Myometrial cell (primary cell): ENCODE data around the gene HP. TPM values are rescaled to one million over a fixed set of nuclear protein-coding genes. Genes with fewer than 3 reads are reported as not detected.

Experiments
- total RNA-seq: library from RNA; depleted of rRNA; stranded (reverse); fragments of >200 nt; gene quantifications from 2 replicates; pipeline ENCODE4 v1.2.3, GENCODE V29; 2015

The HP gene
- not detected in 2 replicates for total RNA-seq

GRCh38 chr16:72054254-72054847 lies at the start of gene HP:
Gene HP, plus strand, starts transcription at chr16:72054505. Its CDS starts 148 bp downstream, at chr16:72054653.

GRCh38 chr16:72008424-72009216 lies 45.7 kb upstream of the HP start, which contains the start of gene DHODH:
Gene DHODH, plus strand, starts transcription at chr16:72008744. Its CDS starts 21 bp downstream, at chr16:72008765.

GRCh38 chr16:72093448-72094265 lies 39.4 kb downstream of the HP start, which contains the start of the genes DHX38 and TXNL4B:
Gene DHX38, plus strand, starts transcription at chr16:72093847. Its CDS starts 2,311 bp downstream, at chr16:72096158.
Gene TXNL4B, minus strand, starts transcription at chr16:72093620. Its CDS starts 2,871 bp downstream, at chr16:72090749.

Other genes with a start within 250 kb of the HP start
- gene AP1G1, start 245.7 kb upstream of the HP start, total RNA-seq, result 51.9 and 56.9 TPM in 2 replicates
- gene ATXN1L, start 208.5 kb upstream of the HP start, total RNA-seq, result 4.9 and 6.2 TPM in 2 replicates
- gene ZNF821, start 170.3 kb upstream of the HP start, total RNA-seq, result 3.7 and 5.8 TPM in 2 replicates
- gene IST1, start 159.0 kb upstream of the HP start, total RNA-seq, result 136 and 140 TPM in 2 replicates
- gene PKD1L3, start 54.1 kb upstream of the HP start, total RNA-seq, result not detected in 2 replicates
- gene DHODH, start 45.8 kb upstream of the HP start, total RNA-seq, result 2.6 and 4.8 TPM in 2 replicates
- gene HPR, start 8.7 kb downstream of the HP start, total RNA-seq, result not detected in 2 replicates
- gene TXNL4B, start 39.1 kb downstream of the HP start, total RNA-seq, result 7.5 and 9.9 TPM in 2 replicates
- 34.6 and 42.4 TPM in 2 replicates for gene DHX38, start 39.3 kb downstream of the HP start, total RNA-seq
- gene PMFBP1, start 117.7 kb downstream of the HP start, total RNA-seq, result 1.2 TPM in 1 of 2 replicates, not detected in the other